ACC112 (cell line): ENCODE results near the gene TUBA8.
"Not testable (repeated sequence)": the region's sequence is repeated elsewhere in the genome, so short reads cannot be mapped to it uniquely, and the experiment has no call there.

Experiments used
- H2AFZ ChIP-seq: fragments of 200-600 bp; sonication (generic); one replicate; pipeline ENCODE4 v1.6.0; 2017; ENCODE audit warnings: antibody characterized with exemption, low read length; ENCODE audit not compliant: unreplicated experiment
- H3K27ac ChIP-seq: fragments of 200-600 bp; sonication (generic); 2 replicates; pipeline ENCODE4 v1.5.1; 2014; ENCODE audit warnings: low read depth, mild to moderate bottlenecking, antibody characterized with exemption, low read length, moderate library complexity
- H3K27me3 ChIP-seq: fragments of 200-600 bp; sonication (generic); 2 replicates; pipeline ENCODE4 v1.6.1; 2014; ENCODE audit warnings: mild to moderate bottlenecking, antibody characterized with exemption, low read length, moderate library complexity, mixed read lengths; ENCODE audit not compliant: insufficient read depth
- H3K36me3 ChIP-seq: fragments of 200-600 bp; sonication (generic); 2 replicates; pipeline ENCODE4 v1.6.1; 2016; ENCODE audit warnings: mild to moderate bottlenecking, antibody characterized with exemption, low read length, moderate library complexity, mixed read lengths; ENCODE audit not compliant: insufficient read depth
- H3K4me1 ChIP-seq: fragments of 200-600 bp; sonication (generic); one replicate; pipeline ENCODE4 v1.6.1; 2016; ENCODE audit warnings: low read length, mixed read lengths; ENCODE audit not compliant: insufficient read depth, unreplicated experiment, control insufficient read depth
- H3K4me3 ChIP-seq: fragments of 200-600 bp; sonication (generic); 2 replicates; pipeline ENCODE4 v1.5.1; 2014; ENCODE audit warnings: mild to moderate bottlenecking, low read depth, low read length
- H3K79me2 ChIP-seq: fragments of 200-600 bp; sonication (generic); one replicate; pipeline ENCODE4 v1.6.0; 2016; ENCODE audit warnings: low read length; ENCODE audit not compliant: control insufficient read depth, unreplicated experiment, insufficient read depth

TUBA8 gene

DNA sequence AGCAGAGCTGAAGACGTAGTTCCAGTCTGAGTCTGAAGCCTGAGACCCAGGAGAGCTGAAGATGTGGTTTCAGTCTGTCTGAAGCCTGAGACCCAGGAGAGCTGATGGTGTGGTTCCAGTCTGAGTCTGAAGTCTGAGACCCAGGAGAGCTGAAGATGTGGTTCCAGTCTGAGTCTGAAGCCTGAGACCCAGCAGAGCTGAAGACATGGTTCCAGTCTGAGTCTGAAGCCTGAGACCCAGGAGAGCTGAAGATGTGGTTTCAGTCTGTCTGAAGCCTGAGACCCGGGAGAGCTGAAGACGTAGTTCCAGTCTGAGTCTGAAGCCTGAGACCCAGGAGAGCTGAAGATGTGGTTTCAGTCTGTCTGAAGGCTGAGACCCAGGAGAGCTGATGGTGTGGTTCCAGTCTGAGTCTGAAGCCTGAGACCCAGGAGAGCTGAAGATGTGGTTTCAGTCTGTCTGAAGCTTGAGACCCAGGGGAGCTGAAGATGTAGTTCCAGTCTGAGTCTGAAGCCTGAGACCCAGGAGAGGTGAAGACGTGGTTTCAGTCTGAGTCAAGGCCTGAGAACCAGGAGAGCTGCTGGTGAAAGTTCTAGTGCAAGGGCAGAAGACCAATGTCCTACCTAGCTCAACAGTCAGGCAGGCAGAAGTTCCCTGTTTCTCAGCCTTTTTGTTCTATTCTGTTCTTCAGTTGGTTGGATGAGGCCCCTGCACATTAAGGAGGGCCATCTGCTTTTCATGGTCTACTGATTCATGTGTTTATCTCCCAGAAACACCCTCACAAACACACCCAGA is 3.9 kb upstream of the TUBA8 start:
- not testable (repeated sequence) for H3K79me2 ChIP-seq, H3K36me3 ChIP-seq, H3K27ac ChIP-seq, H3K27me3 ChIP-seq, H3K4me1 ChIP-seq, H2AFZ ChIP-seq, H3K4me3 ChIP-seq

DNA sequence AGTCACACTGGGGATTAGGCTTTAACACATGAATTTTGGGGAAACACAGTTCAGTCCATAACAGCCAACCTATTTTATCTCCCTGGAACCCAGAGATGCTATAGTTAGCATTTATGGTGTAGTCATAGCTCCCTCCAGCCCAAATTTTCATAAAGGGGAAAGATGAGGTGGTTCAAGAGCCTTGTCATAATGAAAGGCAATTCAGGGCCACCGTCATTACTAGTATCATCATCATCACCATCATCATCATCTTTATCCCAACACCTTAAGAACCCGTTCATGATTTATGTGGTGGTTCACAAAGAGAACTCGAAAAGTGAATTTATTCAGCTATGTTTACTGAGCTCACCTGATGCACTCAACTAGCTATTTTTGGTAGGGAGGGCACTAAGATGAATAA is 2.4 kb upstream of the TUBA8 start:
- Histone ChIP-seq H3K36me3 (no peaks in the 10 kb centered on the region), H3K27me3 (peaks cover 5% of the 10 kb centered on the region; the same call in 1 of the 2 replicates), H2AFZ (no peak overlapping the region), H3K4me3 (no peak overlapping the region), H3K4me1 (peaks cover 6% of the 10 kb centered on the region), H3K27ac (no peak overlapping the region), H3K79me2 (no peaks in the 10 kb centered on the region)

DNA sequence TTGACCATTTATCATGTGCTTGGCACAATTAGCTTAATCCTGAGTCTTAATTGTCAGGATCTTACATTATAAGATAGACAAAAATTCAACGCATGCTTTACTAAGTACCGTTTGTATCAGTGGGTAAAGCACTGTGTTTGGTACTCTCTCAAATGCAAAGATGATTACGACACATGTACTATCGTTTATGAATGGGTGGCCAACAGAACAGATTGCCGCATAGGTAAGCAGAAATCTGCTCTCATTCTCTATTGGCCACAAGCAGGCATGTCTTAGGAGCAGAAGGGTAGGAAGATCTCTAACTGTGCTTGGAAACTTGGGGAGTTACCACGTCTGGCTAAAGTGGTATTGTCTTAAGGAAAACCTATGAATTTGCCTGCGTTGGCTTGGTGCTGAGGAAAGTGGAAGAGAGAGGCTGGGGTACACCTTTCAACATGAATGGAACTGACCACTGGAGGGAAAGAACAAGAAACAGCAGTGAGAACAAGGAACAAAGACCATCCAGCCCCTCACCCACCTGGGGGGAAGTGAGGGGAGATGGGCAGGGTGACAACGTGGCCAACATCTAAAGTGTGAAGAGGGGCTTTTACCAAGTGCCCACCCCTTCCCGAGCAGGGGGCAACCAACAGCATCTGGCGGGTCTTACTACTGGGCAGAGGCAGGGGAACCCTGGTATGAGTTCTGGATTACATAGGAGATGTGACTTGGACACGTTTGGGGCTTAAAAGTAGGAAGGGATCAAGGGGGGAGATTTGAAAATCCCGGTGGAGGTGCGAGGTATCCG is 1.0 kb upstream of the TUBA8 start:
- Histone ChIP-seq H3K4me1 (peaks cover 4% of the 10 kb centered on the region), H3K27me3 (peaks cover 5% of the 10 kb centered on the region; the same call in 1 of the 2 replicates), H3K4me3 (peak overlapping the region; percentile 69; the same call in 1 of the 2 replicates), H3K79me2 (no peaks in the 10 kb centered on the region), H3K27ac (no peak overlapping the region), H2AFZ (no peak overlapping the region), H3K36me3 (no peaks in the 10 kb centered on the region)

DNA sequence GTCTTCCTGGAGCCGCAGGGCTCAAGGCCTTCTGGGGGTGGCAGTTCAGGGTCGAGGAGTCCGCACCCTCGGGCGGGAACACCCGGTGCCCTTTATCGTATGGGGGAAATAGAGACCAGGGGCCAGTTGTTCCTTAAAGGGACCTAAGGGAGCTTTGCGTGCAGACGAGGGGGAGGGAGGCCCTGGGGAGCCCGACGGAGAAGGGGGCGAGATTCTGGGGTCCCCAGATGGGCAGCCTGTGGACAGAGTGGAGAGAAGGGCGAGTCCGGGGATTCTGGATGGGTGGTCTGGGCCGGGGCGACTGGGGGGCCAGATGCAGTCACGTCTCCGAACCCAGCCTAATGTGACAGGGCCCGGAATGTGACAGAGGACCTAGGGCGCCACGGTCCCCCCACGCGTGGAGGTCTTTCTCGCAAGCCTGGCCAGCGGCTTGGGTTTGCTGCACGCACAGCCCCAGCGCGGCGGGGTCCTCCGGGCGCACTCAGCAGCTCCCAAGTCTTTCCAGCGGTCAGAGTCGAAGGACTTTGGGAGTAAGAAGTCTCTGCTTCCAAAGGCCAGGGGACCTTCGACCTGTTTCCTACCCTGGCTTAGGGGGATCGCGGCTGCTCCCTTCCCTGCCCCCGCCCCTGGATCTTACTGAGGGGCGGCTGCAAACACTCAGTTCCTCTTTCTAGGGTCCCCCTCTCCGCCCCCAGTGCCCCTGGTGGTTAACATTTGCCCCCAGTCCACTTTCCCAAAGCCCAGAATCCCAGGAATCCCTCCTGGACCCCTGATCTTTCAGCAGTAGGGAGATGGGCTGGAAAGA is 547 bp downstream of the TUBA8 start:
- H3K27ac ChIP-seq: no peak overlapping the region
- H3K27me3 ChIP-seq: peaks cover 5% of the 10 kb centered on the region; the same call in 1 of the 2 replicates
- H2AFZ ChIP-seq: no peak overlapping the region
- peaks cover 3% of the 10 kb centered on the region for H3K4me1 ChIP-seq
- no peaks in the 10 kb centered on the region for H3K79me2 ChIP-seq
- peak overlapping the region; percentile 69 for H3K4me3 ChIP-seq
- no peaks in the 10 kb centered on the region for H3K36me3 ChIP-seq

DNA sequence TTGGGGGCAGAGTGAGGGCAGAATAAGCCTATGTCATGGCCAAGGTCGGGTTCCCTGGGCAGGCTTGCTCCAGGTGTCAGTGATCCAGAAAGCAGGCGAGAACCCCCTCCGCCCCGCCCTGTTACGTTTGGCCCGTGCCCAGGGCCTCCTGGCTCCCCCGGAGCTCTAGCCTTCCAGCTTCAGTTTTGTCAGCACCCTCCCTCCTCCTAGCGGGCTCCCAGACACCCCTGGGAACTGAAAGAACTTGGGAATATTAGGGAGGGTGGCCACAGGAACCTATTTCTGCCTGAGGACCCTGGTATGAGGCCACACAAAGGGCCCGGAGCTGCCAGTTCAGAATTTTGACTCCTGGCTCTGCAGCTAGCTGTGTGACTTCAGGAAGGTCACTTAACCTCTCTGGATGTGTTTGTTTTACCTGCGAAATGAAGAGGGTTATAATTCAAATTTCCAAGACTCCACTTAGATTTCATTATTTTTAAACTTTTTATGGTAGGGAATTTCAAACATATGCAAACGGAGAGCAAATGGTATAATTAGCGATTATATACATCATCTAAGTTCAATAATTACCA is 1.2 kb downstream of the TUBA8 start:
- Histone ChIP-seq H3K79me2 (no peaks in the 10 kb centered on the region), H3K4me3 (no peak overlapping the region), H3K36me3 (no peaks in the 10 kb centered on the region), H3K4me1 (peaks cover 3% of the 10 kb centered on the region), H3K27me3 (peaks cover 5% of the 10 kb centered on the region; the same call in 1 of the 2 replicates), H2AFZ (no peak overlapping the region), H3K27ac (no peak overlapping the region)

DNA sequence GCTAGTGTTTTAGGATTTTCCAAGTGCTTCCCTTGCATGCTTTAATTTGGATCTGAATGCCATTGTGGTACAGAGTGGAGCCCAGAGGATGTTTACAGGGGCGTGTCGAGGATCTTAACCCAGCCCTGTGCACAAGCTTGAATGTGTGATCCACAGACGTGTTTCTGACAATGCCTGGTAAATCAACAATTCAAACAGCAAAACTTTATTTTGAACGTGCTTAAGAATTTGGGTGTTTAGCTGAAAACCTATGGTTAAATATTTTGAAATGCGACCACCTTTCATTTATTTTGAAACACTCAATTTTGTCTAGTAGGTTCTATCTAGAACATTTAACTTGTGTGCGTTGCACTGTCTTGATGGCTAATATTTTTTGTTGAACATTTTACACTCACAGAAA is 1.8 kb downstream of the TUBA8 start:
- no peak overlapping the region for H2AFZ ChIP-seq
- no peaks in the 10 kb centered on the region for H3K36me3 ChIP-seq
- H3K4me3 ChIP-seq: no peak overlapping the region

DNA sequence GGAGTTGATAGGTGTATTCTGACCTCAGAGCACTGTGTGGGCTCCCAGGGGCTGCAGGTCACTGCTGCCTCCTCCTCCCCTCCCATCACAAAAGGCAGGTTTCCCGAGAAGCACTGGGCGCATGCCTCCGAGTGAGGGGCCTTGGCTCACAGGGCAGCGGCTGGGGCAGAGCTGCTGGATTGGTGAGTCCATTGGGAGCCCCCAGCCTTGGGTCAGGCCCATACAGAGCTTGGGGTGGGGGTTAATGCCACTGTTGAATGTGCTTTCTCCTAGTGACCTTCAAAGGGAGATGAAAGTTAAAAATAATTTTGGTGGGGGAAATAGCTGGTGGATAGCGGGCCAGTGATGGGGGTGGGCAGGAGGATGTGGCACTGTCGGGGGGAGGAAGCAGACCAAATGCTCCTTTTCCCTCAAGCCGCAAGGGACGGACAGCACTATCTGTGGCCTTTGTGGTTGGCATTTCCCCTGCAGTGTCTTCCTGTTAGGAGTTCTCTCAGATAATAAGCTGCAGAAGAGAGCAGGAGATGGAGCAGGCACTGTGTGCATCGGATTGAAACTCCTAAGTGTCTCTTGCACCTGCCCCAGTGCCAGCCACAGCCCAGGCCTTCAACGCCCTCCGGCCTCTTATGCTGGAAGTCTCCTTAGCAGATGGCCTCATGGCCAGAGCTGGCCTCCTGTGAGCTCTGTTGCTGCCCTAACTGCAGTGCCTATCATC is 3.2 kb downstream of the TUBA8 start:
- peaks cover 5% of the 10 kb centered on the region; the same call in 1 of the 2 replicates for H3K27me3 ChIP-seq
- H3K4me1 ChIP-seq: peaks cover 3% of the 10 kb centered on the region
- no peak overlapping the region for H3K27ac ChIP-seq
- no peak overlapping the region for H3K4me3 ChIP-seq
- no peaks in the 10 kb centered on the region for H3K36me3 ChIP-seq
- H3K79me2 ChIP-seq: no peaks in the 10 kb centered on the region
- H2AFZ ChIP-seq: no peak overlapping the region

More for the DNA sequence above, 1.8 kb downstream of the TUBA8 start:
- Histone ChIP-seq H3K4me1 (peaks cover 3% of the 10 kb centered on the region), H3K27ac (no peak overlapping the region), H3K79me2 (no peaks in the 10 kb centered on the region), H3K27me3 (peaks cover 5% of the 10 kb centered on the region; the same call in 1 of the 2 replicates)

DNA sequence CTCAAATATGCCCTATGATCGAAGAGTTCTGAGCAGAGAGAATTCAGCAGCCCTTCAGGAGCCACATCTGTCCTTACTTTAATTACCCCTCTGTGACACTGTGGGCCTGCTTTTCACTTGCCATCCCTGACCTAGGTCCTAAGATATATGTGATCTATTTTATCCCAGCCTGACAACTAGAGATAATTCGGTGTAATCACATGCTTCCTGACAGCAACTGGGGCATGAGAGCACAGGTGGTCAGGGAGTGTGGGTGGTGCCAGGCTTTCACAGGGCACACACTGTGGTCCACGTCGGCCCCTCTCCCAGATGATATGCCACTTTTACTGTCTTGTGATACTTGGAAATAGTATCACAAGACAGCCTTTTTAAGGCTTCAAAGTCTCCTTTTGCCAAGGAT is 3.9 kb downstream of the TUBA8 start:
- peaks cover 3% of the 10 kb centered on the region for H3K4me1 ChIP-seq
- no peak overlapping the region for H3K4me3 ChIP-seq
- H3K27ac ChIP-seq: no peak overlapping the region
- no peaks in the 10 kb centered on the region for H3K36me3 ChIP-seq
- no peak overlapping the region for H2AFZ ChIP-seq
- H3K79me2 ChIP-seq: no peaks in the 10 kb centered on the region
- peaks cover 5% of the 10 kb centered on the region; the same call in 1 of the 2 replicates for H3K27me3 ChIP-seq

DNA sequence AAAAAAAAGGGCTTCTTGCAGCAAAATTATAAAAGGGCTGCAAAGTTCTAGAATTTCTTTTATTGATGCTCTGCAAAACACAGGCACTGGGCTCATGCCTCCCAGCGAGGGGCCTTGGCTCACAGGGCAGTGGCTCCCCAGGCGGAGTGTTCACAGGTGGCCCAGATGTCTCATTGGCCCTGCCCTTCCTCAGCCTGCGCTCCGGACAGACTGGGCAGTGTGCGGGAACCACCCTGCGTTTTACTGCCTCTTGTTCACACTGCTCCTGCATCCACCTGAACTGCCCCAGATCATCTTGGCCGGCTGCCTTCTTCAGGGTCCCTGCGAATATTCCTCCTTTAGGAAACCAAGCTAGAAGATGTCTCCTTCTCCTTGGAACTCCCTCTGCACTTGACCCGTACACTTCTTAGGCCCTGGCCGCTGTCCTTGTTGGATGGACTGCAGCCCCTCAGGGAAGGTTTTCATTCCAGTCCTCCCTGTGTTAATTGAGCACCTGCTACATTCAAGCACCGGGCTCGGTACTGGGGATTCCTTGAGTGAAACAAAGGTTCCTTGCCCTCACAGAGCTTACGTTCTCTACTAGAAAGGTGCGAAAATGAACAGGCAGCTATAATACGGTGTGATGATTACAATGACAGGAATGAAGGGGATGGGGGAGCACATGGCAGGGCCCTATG is 4.5 kb downstream of the TUBA8 start:
- H2AFZ ChIP-seq: no peak overlapping the region

More for the DNA sequence above, 4.5 kb downstream of the TUBA8 start:
- Histone ChIP-seq H3K79me2 (no peaks in the 10 kb centered on the region), H3K36me3 (no peaks in the 10 kb centered on the region), H3K4me3 (no peak overlapping the region), H3K27ac (no peak overlapping the region), H3K4me1 (peaks cover 3% of the 10 kb centered on the region), H3K27me3 (peaks cover 5% of the 10 kb centered on the region; the same call in 1 of the 2 replicates)
